Measurements from ENCODE around the gene KLHL14. TPM values are rescaled to one million over a fixed set of nuclear protein-coding genes. Genes with fewer than 3 reads are reported as not detected.

KLHL14 gene
- 1 to 10 TPM in 1 of 2 donors, under 1 TPM in 1; 0.41 to 3.0 TPM for total RNA-seq

GRCh38 chr18:32772581-32773381 is at the start of gene KLHL14:
KLHL14 (minus strand) TSS chr18:32773023; CDS start chr18:32770591, 2,432 bp downstream.
- H3K27ac ChIP-seq = peak within 1 kb of the TSS in 1 of 2 donors; percentile 47
- H3K9me3 ChIP-seq = no peaks in the 10 kb centered on the region
- 73% methylated on average over 17 of the region's 17 CpGs for WGBS
- intact Hi-C loops (cut with DNase I) = no loop called here
- H3K4me1 ChIP-seq (replicated peaks) = no peaks in the 10 kb centered on the region
- no peak for DNase-seq (ENCODE audit: low spot score)
- peak within 1 kb of the TSS; percentile 32 to 34 for H3K4me3 ChIP-seq
- TF ChIP-seq POLR2AphosphoS5 (IDR thresholded peaks at IDR 0.05) (no peak), POLR2A (IDR thresholded peaks at IDR 0.05) (no peak), CTCF (IDR thresholded peaks at IDR 0.05) (no peak)
- peaks cover 5% of the 10 kb centered on the region for H3K27me3 ChIP-seq (replicated peaks; ENCODE audit: insufficient read depth)
- no peaks in the 10 kb centered on the region for H3K36me3 ChIP-seq

DNA sequence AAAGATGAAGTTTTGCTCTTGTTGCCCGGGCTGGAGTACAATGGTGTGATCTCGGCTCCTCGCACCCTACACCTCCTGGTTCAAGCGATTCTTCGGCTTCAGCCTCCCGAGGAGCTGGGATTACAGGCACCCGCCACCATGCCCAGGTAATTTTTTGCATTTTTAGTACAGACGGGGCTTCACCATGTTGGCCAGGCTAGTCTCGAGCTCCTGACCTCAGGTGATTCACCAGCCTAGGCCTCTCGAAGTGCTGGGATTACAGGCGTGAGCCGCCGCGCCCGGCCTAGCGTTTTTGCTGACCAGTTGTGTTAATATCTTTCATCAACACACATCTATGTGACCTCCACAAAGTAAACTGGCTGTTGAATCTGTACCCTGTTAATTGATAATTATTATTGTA is 49.4 kb upstream of the KLHL14 start:
- 89% methylated on average over 16 of the region's 16 CpGs for WGBS
- Histone ChIP-seq H3K4me3 (no peak overlapping the region), H3K36me3 (no peaks in the 10 kb centered on the region), H3K27ac (no peak overlapping the region), H3K9me3 (no peaks in the 10 kb centered on the region), H3K4me1 (replicated peaks) (no peaks in the 10 kb centered on the region), H3K27me3 (replicated peaks; ENCODE audit: insufficient read depth) (no peaks in the 10 kb centered on the region)
- no peak for DNase-seq (ENCODE audit: low spot score)
- TF ChIP-seq CTCF (IDR thresholded peaks at IDR 0.05) (no peak), POLR2AphosphoS5 (IDR thresholded peaks at IDR 0.05) (no peak), POLR2A (IDR thresholded peaks at IDR 0.05) (no peak)
- intact Hi-C loops (cut with DNase I) = no loop called here

DNA sequence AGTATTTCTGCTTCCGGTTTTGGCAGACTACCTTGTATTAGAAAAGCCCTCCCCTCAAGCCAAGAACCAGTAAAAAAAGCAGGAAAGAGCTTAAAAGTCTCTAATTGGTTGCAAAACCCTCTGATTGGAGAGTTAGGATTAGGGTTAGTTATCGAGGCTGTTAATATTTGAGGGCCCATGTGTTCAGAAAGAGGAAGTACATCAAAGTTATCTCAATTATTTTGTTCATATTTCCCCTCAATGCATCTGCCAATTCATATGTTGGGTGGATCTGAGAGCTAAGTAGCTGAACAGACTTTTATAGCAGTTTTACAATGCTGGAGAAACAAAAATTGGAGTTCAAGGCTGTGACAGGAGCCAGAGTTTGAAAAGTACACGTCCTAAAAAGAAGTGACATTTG is 43.1 kb upstream of the KLHL14 start:
- H3K4me1 ChIP-seq (replicated peaks) = no peaks in the 10 kb centered on the region
- no peaks in the 10 kb centered on the region for H3K36me3 ChIP-seq
- H3K9me3 ChIP-seq = no peaks in the 10 kb centered on the region
- H3K27me3 ChIP-seq (replicated peaks; ENCODE audit: insufficient read depth) = no peaks in the 10 kb centered on the region
- no peak for TF ChIP-seq POLR2A (IDR thresholded peaks at IDR 0.05)
- no peak for TF ChIP-seq POLR2AphosphoS5 (IDR thresholded peaks at IDR 0.05)
- no peak for TF ChIP-seq CTCF (IDR thresholded peaks at IDR 0.05)
- intact Hi-C loops (cut with DNase I) = no loop called here
- H3K27ac ChIP-seq = no peak overlapping the region
- no peak overlapping the region for H3K4me3 ChIP-seq
- DNase-seq (ENCODE audit: low spot score) = no peak
- WGBS = 70% methylated on average over 3 of the region's 3 CpGs

DNA sequence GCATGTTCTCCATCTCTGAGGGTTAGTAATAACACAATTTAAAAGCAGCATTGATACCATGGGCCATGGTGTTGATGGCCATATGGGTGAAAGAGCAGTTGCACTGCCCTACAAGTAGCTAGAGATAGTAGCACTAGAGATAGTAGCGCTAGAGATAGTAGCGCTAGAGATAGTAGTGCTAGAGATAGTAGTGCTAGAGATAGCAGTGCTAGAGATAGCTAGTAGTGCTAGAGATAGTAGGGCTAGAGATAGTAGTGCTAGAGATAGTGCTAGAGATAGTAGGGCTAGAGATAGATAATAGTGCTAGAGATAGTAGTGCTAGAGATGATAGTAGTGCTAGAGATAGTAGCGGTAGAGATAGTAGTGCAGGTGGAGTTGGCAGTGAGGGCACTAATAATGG is 39.5 kb upstream of the KLHL14 start:
- no peaks in the 10 kb centered on the region for H3K36me3 ChIP-seq
- no peaks in the 10 kb centered on the region for H3K4me1 ChIP-seq (replicated peaks)
- H3K9me3 ChIP-seq = no peaks in the 10 kb centered on the region
- no peak for TF ChIP-seq POLR2A (IDR thresholded peaks at IDR 0.05)
- no peak for TF ChIP-seq CTCF (IDR thresholded peaks at IDR 0.05)
- no peak for TF ChIP-seq POLR2AphosphoS5 (IDR thresholded peaks at IDR 0.05)
- DNase-seq (ENCODE audit: low spot score) = no peak
- no peak overlapping the region for H3K4me3 ChIP-seq
- WGBS = 68% methylated on average over 3 of the region's 3 CpGs
- intact Hi-C loops (cut with DNase I) = no loop called here
- H3K27me3 ChIP-seq (replicated peaks; ENCODE audit: insufficient read depth) = no peaks in the 10 kb centered on the region
- H3K27ac ChIP-seq = no peak overlapping the region

DNA sequence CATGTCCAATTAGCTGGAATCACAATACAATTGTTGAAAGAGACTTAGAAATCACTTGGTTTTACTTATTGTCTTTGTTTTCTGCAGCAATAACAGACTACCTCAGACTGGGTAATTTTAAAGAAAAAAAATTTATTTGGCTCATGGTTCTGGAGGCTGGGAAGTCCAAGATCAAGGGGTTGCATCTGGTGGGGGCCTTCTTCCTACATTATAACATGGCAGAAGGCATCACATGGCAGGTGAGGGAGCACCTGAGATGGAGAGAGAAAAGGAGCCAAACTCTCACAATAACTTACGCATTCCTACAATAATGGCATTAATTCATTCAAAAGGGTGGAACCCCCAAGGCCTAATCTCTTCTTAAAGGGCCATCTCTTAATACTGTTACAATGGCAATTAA is 37.5 kb upstream of the KLHL14 start:
- WGBS = 26% methylated on average over 1 of the region's 1 CpG
- no peaks in the 10 kb centered on the region for H3K27me3 ChIP-seq (replicated peaks; ENCODE audit: insufficient read depth)
- intact Hi-C loops (cut with DNase I) = no loop called here
- no peaks in the 10 kb centered on the region for H3K4me1 ChIP-seq (replicated peaks)
- no peak overlapping the region for H3K27ac ChIP-seq
- no peak for DNase-seq (ENCODE audit: low spot score)
- H3K36me3 ChIP-seq = no peaks in the 10 kb centered on the region
- no peak overlapping the region for H3K4me3 ChIP-seq
- H3K9me3 ChIP-seq = no peaks in the 10 kb centered on the region
- TF ChIP-seq CTCF (IDR thresholded peaks at IDR 0.05) = no peak
- TF ChIP-seq POLR2AphosphoS5 (IDR thresholded peaks at IDR 0.05) = no peak
- no peak for TF ChIP-seq POLR2A (IDR thresholded peaks at IDR 0.05)
